IMR-90 (cell line): Measurements from ENCODE around the gene LNX1.

Source experiments
- BHLHE40 ChIP-seq: fragments of 150-350 bp; IDR thresholded peaks from 2 replicates; pipeline ENCODE4 v1.6.1; 2016; ENCODE audit warnings: mild to moderate bottlenecking, low read depth, low read length
- CEBPB ChIP-seq: IDR thresholded peaks from 2 replicates; pipeline ENCODE4 v1.6.1; 2012; ENCODE audit warnings: low read depth, low read length, improper control_type of control experiment
- CTCF ChIP-seq: conservative IDR thresholded peaks from 2 replicates; pipeline ENCODE4 v1.5.1; 2012; ENCODE audit warnings: mild to moderate bottlenecking, low read depth, low read length, improper control_type of control experiment
- FOS ChIP-seq: fragments of 150-350 bp; IDR thresholded peaks from 2 replicates; pipeline ENCODE4 v1.6.1; 2016; ENCODE audit warnings: low read depth, low read length
- MAZ ChIP-seq: IDR thresholded peaks from 2 replicates; pipeline ENCODE4 v1.6.1; 2012; ENCODE audit warnings: low read depth, mild to moderate bottlenecking, low read length, improper control_type of control experiment, moderate library complexity, borderline replicate concordance
- MXI1 ChIP-seq: IDR thresholded peaks from 2 replicates; pipeline ENCODE4 v1.6.1; 2012; ENCODE audit warnings: low read depth, mild to moderate bottlenecking, low read length, moderate library complexity, borderline replicate concordance
- NFE2L2 ChIP-seq: fragments of 150-350 bp; IDR thresholded peaks from 2 replicates; pipeline ENCODE4 v1.6.1; 2016; ENCODE audit warnings: low read depth, mild to moderate bottlenecking, low read length
- POLR2A ChIP-seq: IDR thresholded peaks from 2 replicates; pipeline ENCODE4 v1.6.1; 2012; ENCODE audit warnings: mild to moderate bottlenecking, low read depth, low read length
- RAD21 ChIP-seq: IDR thresholded peaks from 2 replicates; pipeline ENCODE4 v1.6.1; 2012; ENCODE audit warnings: low read length, improper control_type of control experiment
- RFX5 ChIP-seq: IDR thresholded peaks from 2 replicates; pipeline ENCODE4 v1.8.0; 2012; ENCODE audit warnings: low read depth, mild to moderate bottlenecking, low read length, moderate library complexity
- SMC3 ChIP-seq: fragments of 150-350 bp; IDR thresholded peaks from 2 replicates; pipeline ENCODE4 v1.6.1; 2016; ENCODE audit warnings: low read depth, mild to moderate bottlenecking, antibody characterized with exemption, low read length, moderate library complexity
- TF ChIP-seq, protein P1 (sequence below): fragments of 150-350 bp; IDR thresholded peaks from 2 replicates; pipeline ENCODE4 v1.6.1; 2016; ENCODE audit warnings: low read depth, mild to moderate bottlenecking, low read length, moderate library complexity, borderline replicate concordance

- TF ChIP-seq MXI1 (no peak), CTCF (no peak), MAZ (no peak), NFE2L2 (no peak), POLR2A (no peak), CEBPB (no peak), RAD21 (no peak), BHLHE40 (no peak), SMC3 (no peak), FOS (no peak), RFX5 (no peak)
- TF ChIP-seq, protein P1, sequence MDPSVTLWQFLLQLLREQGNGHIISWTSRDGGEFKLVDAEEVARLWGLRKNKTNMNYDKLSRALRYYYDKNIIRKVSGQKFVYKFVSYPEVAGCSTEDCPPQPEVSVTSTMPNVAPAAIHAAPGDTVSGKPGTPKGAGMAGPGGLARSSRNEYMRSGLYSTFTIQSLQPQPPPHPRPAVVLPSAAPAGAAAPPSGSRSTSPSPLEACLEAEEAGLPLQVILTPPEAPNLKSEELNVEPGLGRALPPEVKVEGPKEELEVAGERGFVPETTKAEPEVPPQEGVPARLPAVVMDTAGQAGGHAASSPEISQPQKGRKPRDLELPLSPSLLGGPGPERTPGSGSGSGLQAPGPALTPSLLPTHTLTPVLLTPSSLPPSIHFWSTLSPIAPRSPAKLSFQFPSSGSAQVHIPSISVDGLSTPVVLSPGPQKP = no peak
Observed at GRCh38 chr4:53614591-53614990, 23.3 kb upstream of the LNX1 start.
